ENCODE data around the gene GOSR2.

- TF ChIP-seq RXRA (IDR thresholded peaks at IDR 0.05; ENCODE audit: borderline replicate concordance, low read depth) (no peak), TCF12 (IDR thresholded peaks at IDR 0.05) (no peak)
- TF ChIP-seq, protein P1, sequence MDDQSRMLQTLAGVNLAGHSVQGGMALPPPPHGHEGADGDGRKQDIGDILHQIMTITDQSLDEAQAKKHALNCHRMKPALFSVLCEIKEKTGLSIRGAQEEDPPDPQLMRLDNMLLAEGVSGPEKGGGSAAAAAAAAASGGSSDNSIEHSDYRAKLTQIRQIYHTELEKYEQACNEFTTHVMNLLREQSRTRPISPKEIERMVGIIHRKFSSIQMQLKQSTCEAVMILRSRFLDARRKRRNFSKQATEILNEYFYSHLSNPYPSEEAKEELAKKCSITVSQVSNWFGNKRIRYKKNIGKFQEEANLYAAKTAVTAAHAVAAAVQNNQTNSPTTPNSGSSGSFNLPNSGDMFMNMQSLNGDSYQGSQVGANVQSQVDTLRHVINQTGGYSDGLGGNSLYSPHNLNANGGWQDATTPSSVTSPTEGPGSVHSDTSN (IDR thresholded peaks at IDR 0.05) = no peak
Observed at GRCh38 chr17:46876926-46877325, 46.0 kb upstream of the GOSR2 start.
